ENCODE results near the gene NAP1L5. TPM values are rescaled to one million over a fixed set of nuclear protein-coding genes. Genes with fewer than 3 reads are reported as not detected.

The NAP1L5 gene
- total and polyA plus RNA-seq, 4 donors: 9.4 to 13.0 (median 10.4) TPM

GRCh38 chr4:88672987-88673386 is 24.6 kb downstream of the NAP1L5 start:
- WGBS, 2 donors: 42 to 46% methylated on average over 5 of the region's 5 CpGs
- Histone ChIP-seq H3K4me1 (ENCODE audit: control insufficient read depth in 1 of 2, insufficient read depth in 2 of 2, low read length in 2 of 2) (no peaks in the 10 kb centered on the region), H3K36me3 (ENCODE audit: control insufficient read depth in 1 of 2, insufficient read depth in 2 of 2, low read length in 1 of 2) (peaks cover 4 to 11% of the 10 kb centered on the region in 2 donors), H3K9me3 (ENCODE audit: control insufficient read depth, low read length) (no peaks in the 10 kb centered on the region), H3K4me3 (ENCODE audit: low read length in 2 of 2) (no peak overlapping the region), H3K27me3 (ENCODE audit: control insufficient read depth in 1 of 2, insufficient read depth in 2 of 2, low read length in 1 of 2) (no peaks in the 10 kb centered on the region), H3K27ac (ENCODE audit: low read depth in 1 of 2, low read length in 2 of 2) (no peak overlapping the region)
- DNase-seq (no peak), ATAC-seq (ENCODE audit: low FRiP score) (peak; percentile 71)
- intact Hi-C loops (cut with DNase I): loop anchor here in 1 of 2 donors (10.0 kb wide), 1 partner anchor 352 kb away; no protein-coding TSS in a partner anchor

DNA sequence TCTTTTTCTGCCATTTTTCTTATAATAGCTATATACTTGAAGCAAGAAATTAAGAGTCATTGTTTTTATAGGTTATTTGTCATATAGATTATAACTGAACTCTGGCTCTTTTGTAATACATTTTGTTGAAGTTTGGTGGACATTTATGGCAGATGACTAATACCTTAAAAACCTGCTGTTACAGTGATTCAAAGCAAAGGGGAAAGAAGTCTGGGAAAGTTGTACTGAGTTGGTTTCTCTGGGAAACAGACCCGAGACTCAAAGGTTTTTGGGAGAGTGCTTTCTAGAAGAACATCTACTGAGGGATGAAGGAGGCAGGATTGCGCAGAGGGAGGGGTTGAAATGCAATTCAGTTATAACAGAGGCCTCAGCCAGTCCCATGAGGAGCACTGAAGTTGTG is 35.9 kb downstream of the NAP1L5 start:
- peaks cover 0 to 6% of the 10 kb centered on the region in 2 donors for H3K36me3 ChIP-seq (ENCODE audit: control insufficient read depth in 1 of 2, insufficient read depth in 2 of 2, low read length in 1 of 2)
- intact Hi-C loops (cut with DNase I): loop anchor here in 1 of 2 donors (5.0 kb wide), 1 partner anchor 134 kb away; no protein-coding TSS in a partner anchor
- WGBS, 2 donors: 41 to 47% methylated on average over 2 of the region's 2 CpGs
- H3K4me1 ChIP-seq (ENCODE audit: control insufficient read depth in 1 of 2, insufficient read depth in 2 of 2, low read length in 2 of 2): peaks cover 0 to 3% of the 10 kb centered on the region in 2 donors
- no peak for DNase-seq
- no peak for ATAC-seq (ENCODE audit: low FRiP score)
- H3K4me3 ChIP-seq (ENCODE audit: low read length in 2 of 2): no peak overlapping the region
- H3K27me3 ChIP-seq (ENCODE audit: control insufficient read depth in 1 of 2, insufficient read depth in 2 of 2, low read length in 1 of 2): no peaks in the 10 kb centered on the region
- H3K27ac ChIP-seq (ENCODE audit: low read depth in 1 of 2, low read length in 2 of 2): no peak overlapping the region
- H3K9me3 ChIP-seq (ENCODE audit: control insufficient read depth, low read length): no peaks in the 10 kb centered on the region

- DNase-seq (no peak), ATAC-seq (ENCODE audit: low FRiP score) (no peak)
- Histone ChIP-seq H3K27me3 (ENCODE audit: control insufficient read depth in 1 of 2, insufficient read depth in 2 of 2, low read length in 1 of 2) (no peaks in the 10 kb centered on the region), H3K36me3 (ENCODE audit: control insufficient read depth in 1 of 2, insufficient read depth in 2 of 2, low read length in 1 of 2) (peaks cover 3 to 6% of the 10 kb centered on the region in 2 donors), H3K9me3 (ENCODE audit: control insufficient read depth, low read length) (no peaks in the 10 kb centered on the region), H3K4me1 (ENCODE audit: control insufficient read depth in 1 of 2, insufficient read depth in 2 of 2, low read length in 2 of 2) (peaks cover 0 to 3% of the 10 kb centered on the region in 2 donors), H3K4me3 (ENCODE audit: low read length in 2 of 2) (no peak overlapping the region), H3K27ac (ENCODE audit: low read depth in 1 of 2, low read length in 2 of 2) (no peak overlapping the region)
- intact Hi-C loops (cut with DNase I): loop anchor here in 1 of 2 donors (5.0 kb wide), 1 partner anchor 133 kb away; no protein-coding TSS in a partner anchor
- 79 to 81% methylated on average over 7 of the region's 7 CpGs for WGBS, 2 donors
Measured at GRCh38 chr4:88660446-88661294, 37.0 kb downstream of the NAP1L5 start.

DNA sequence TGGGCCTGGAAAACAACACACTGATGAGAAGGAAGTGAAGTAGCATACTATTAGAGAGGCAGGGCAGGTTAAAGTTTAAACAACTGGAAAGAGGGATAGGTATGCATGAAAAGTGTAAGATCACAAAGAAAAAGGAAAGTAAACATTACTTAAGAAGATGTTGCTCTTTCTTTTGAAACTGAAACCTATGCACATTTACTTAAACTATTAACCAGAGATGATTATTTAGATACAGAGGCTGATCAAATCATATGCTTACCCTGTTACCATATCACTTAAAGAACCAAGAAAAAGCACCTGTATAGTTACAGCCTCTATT is 37.8 kb downstream of the NAP1L5 start:
- ATAC-seq (ENCODE audit: low FRiP score) (no peak), DNase-seq (no peak)
- H3K27ac ChIP-seq (ENCODE audit: low read depth in 1 of 2, low read length in 2 of 2): no peak overlapping the region
- H3K4me1 ChIP-seq (ENCODE audit: control insufficient read depth in 1 of 2, insufficient read depth in 2 of 2, low read length in 2 of 2): peaks cover 0 to 3% of the 10 kb centered on the region in 2 donors
- peaks cover 0 to 6% of the 10 kb centered on the region in 2 donors for H3K36me3 ChIP-seq (ENCODE audit: control insufficient read depth in 1 of 2, insufficient read depth in 2 of 2, low read length in 1 of 2)
- H3K9me3 ChIP-seq (ENCODE audit: control insufficient read depth, low read length): no peaks in the 10 kb centered on the region
- no peak overlapping the region for H3K4me3 ChIP-seq (ENCODE audit: low read length in 2 of 2)
- intact Hi-C loops (cut with DNase I): loop anchor here (2.0 to 5.0 kb wide), 4 partner anchors 48 to 133 kb away; partner anchors contain the start of gene HERC3 (in 2 of the 2)
- no peaks in the 10 kb centered on the region for H3K27me3 ChIP-seq (ENCODE audit: control insufficient read depth in 1 of 2, insufficient read depth in 2 of 2, low read length in 1 of 2)

GRCh38 chr4:88659055-88659889 is 38.4 kb downstream of the NAP1L5 start:
- intact Hi-C loops (cut with DNase I): loop anchor here (2.0 to 5.0 kb wide), 4 partner anchors 47 to 132 kb away; partner anchors contain the start of gene HERC3 (in 2 of the 2)
- Histone ChIP-seq H3K27me3 (ENCODE audit: control insufficient read depth in 1 of 2, insufficient read depth in 2 of 2, low read length in 1 of 2) (no peaks in the 10 kb centered on the region), H3K36me3 (ENCODE audit: control insufficient read depth in 1 of 2, insufficient read depth in 2 of 2, low read length in 1 of 2) (peaks cover 0 to 6% of the 10 kb centered on the region in 2 donors), H3K27ac (ENCODE audit: low read depth in 1 of 2, low read length in 2 of 2) (peak overlapping the region in 1 of 2 donors; percentile 68), H3K4me1 (ENCODE audit: control insufficient read depth in 1 of 2, insufficient read depth in 2 of 2, low read length in 2 of 2) (peaks cover 0 to 3% of the 10 kb centered on the region in 2 donors), H3K9me3 (ENCODE audit: control insufficient read depth, low read length) (no peaks in the 10 kb centered on the region), H3K4me3 (ENCODE audit: low read length in 2 of 2) (no peak overlapping the region)
- peak; percentile 87 for ATAC-seq (ENCODE audit: low FRiP score)
- WGBS, 2 donors: 24 to 28% methylated on average over 4 of the region's 4 CpGs
- peak in 1 of 2 donors; percentile 49 for DNase-seq

DNA sequence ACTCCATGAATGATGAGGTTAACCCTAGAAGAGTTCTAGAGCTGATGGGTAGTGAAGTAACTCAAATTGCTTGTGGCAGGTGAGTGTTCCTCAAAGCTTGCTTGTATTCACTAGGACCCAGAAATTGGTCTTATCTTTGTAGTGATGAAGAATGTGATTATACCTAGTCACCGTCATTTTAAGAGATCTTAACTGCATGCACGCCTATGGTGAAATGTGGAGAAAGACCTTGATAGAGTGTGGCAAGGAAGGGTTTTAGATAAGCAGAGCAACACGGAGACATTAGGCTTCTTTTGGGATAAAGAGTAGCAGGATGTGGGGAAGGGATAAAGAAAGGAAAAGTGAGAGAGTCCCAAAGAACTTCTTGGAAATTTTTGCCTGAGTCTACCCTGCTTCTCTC is 42.4 kb downstream of the NAP1L5 start:
- WGBS, 2 donors: 80 to 88% methylated on average over 3 of the region's 3 CpGs
- intact Hi-C loops (cut with DNase I): loop anchor here in 1 of 2 donors (5.0 kb wide), 3 partner anchors 43 to 128 kb away; partner anchors contain the start of gene HERC3
- no peak for ATAC-seq (ENCODE audit: low FRiP score)
- no peak for DNase-seq
- H3K27me3 ChIP-seq (ENCODE audit: control insufficient read depth in 1 of 2, insufficient read depth in 2 of 2, low read length in 1 of 2): no peaks in the 10 kb centered on the region
- H3K4me1 ChIP-seq (ENCODE audit: control insufficient read depth in 1 of 2, insufficient read depth in 2 of 2, low read length in 2 of 2): peaks cover 0 to 3% of the 10 kb centered on the region in 2 donors
- H3K9me3 ChIP-seq (ENCODE audit: control insufficient read depth, low read length): no peaks in the 10 kb centered on the region
- no peak overlapping the region for H3K4me3 ChIP-seq (ENCODE audit: low read length in 2 of 2)
- H3K27ac ChIP-seq (ENCODE audit: low read depth in 1 of 2, low read length in 2 of 2): no peak overlapping the region
- peaks cover 0 to 6% of the 10 kb centered on the region in 2 donors for H3K36me3 ChIP-seq (ENCODE audit: control insufficient read depth in 1 of 2, insufficient read depth in 2 of 2, low read length in 1 of 2)

DNA sequence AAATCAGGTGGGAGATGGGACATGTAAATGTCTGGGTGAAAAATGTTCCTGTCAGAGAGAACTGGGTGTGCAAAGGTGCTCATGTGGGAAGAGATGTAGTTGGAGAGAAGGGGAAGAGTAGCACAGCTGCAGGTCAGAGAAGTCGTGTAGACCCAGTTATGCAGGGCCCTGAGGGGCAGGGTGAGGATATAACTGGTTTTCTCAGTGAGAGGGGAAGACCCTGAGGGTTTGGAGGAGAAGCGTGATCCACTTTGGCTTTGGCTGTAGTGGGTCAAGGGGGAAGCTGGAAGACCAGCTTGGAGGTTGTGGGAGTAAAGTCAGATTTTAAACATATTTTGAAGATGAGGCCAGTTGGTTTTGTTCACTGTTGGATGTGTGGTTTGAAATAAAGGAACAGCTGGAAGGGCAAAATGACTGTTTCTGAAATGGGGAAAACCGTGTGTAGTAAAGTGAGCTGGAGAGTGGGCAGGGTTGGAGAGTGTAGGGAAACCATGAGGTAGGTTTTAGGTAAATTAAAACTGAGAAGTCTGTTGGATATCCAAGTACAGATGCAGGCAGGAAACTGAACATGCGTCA is 44.2 kb downstream of the NAP1L5 start:
- intact Hi-C loops (cut with DNase I): no loop called here
- ATAC-seq (ENCODE audit: low FRiP score): no peak

GRCh38 chr4:88649716-88650115 is 47.9 kb downstream of the NAP1L5 start:
- 67 to 71% methylated on average over 3 of the region's 3 CpGs for WGBS, 2 donors
- H3K27ac ChIP-seq (ENCODE audit: low read depth in 1 of 2, low read length in 2 of 2): no peak overlapping the region
- DNase-seq (no peak), ATAC-seq (ENCODE audit: low FRiP score) (no peak)
- H3K4me3 ChIP-seq (ENCODE audit: low read length in 2 of 2): no peak overlapping the region
- H3K27me3 ChIP-seq (ENCODE audit: control insufficient read depth in 1 of 2, insufficient read depth in 2 of 2, low read length in 1 of 2): no peaks in the 10 kb centered on the region
- intact Hi-C loops (cut with DNase I): no loop called here
- H3K9me3 ChIP-seq (ENCODE audit: control insufficient read depth, low read length): no peaks in the 10 kb centered on the region
- H3K4me1 ChIP-seq (ENCODE audit: control insufficient read depth in 1 of 2, insufficient read depth in 2 of 2, low read length in 2 of 2): peaks cover 0 to 5% of the 10 kb centered on the region in 2 donors
- no peaks in the 10 kb centered on the region for H3K36me3 ChIP-seq (ENCODE audit: control insufficient read depth in 1 of 2, insufficient read depth in 2 of 2, low read length in 1 of 2)

More for the DNA sequence above, 44.2 kb downstream of the NAP1L5 start:
- no peak for DNase-seq
- Histone ChIP-seq H3K36me3 (ENCODE audit: control insufficient read depth in 1 of 2, insufficient read depth in 2 of 2, low read length in 1 of 2) (peaks cover 0 to 6% of the 10 kb centered on the region in 2 donors), H3K4me1 (ENCODE audit: control insufficient read depth in 1 of 2, insufficient read depth in 2 of 2, low read length in 2 of 2) (peaks cover 3% of the 10 kb centered on the region in 2 donors), H3K27me3 (ENCODE audit: control insufficient read depth in 1 of 2, insufficient read depth in 2 of 2, low read length in 1 of 2) (no peaks in the 10 kb centered on the region), H3K9me3 (ENCODE audit: control insufficient read depth, low read length) (no peaks in the 10 kb centered on the region), H3K4me3 (ENCODE audit: low read length in 2 of 2) (no peak overlapping the region), H3K27ac (ENCODE audit: low read depth in 1 of 2, low read length in 2 of 2) (no peak overlapping the region)
- 79% methylated on average over 4 of the region's 4 CpGs for WGBS, 2 donors

Data from aorta (tissue), 5 donors.